HG03342 (cell line): ENCODE measurements around the gene PRADC1.

Experiments
- ATAC-seq: cut with Tn5 transposase; IDR thresholded peaks from one replicate; pipeline ENCODE4 v1.9.1; 2021; ENCODE audit warnings: mild to moderate bottlenecking, moderate library complexity; ENCODE audit not compliant: unreplicated experiment

PRADC1 gene

GRCh38 chr2:73259276-73259675 lies 26.2 kb upstream of the PRADC1 start:
- ATAC-seq, result no peak

GRCh38 chr2:73258913-73259215 lies 25.8 kb upstream of the PRADC1 start:
- no peak for ATAC-seq

GRCh38 chr2:73258186-73258912 lies 25.3 kb upstream of the PRADC1 start:
- no peak for ATAC-seq

GRCh38 chr2:73257425-73258125 lies 24.5 kb upstream of the PRADC1 start:
- ATAC-seq, result no peak

GRCh38 chr2:73257021-73257420 lies 24.0 kb upstream of the PRADC1 start:
- ATAC-seq, result no peak

GRCh38 chr2:73256618-73256922 lies 23.5 kb upstream of the PRADC1 start:
- no peak for ATAC-seq

- ATAC-seq, result no peak
These were observed 23.0 kb upstream of the PRADC1 start for GRCh38 chr2:73255907-73256617.

- no peak for ATAC-seq
These were observed 22.1 kb upstream of the PRADC1 start for GRCh38 chr2:73255007-73255644.

- ATAC-seq, result no peak
These were observed 21.4 kb upstream of the PRADC1 start for GRCh38 chr2:73254343-73255006.

GRCh38 chr2:73253901-73254300 lies 20.9 kb upstream of the PRADC1 start:
- no peak for ATAC-seq

GRCh38 chr2:73253400-73253799 lies 20.4 kb upstream of the PRADC1 start:
- ATAC-seq, result no peak

- no peak for ATAC-seq
These were observed 19.4 kb upstream of the PRADC1 start for GRCh38 chr2:73252238-73253027.

GRCh38 chr2:73250872-73251846 lies 18.1 kb upstream of the PRADC1 start:
- no peak for ATAC-seq

- no peak for ATAC-seq
These were observed 16.6 kb upstream of the PRADC1 start for GRCh38 chr2:73249636-73250035.

GRCh38 chr2:73246850-73247249 lies 13.8 kb upstream of the PRADC1 start:
- ATAC-seq, result no peak

GRCh38 chr2:73244580-73244979 lies 11.5 kb upstream of the PRADC1 start:
- no peak for ATAC-seq

GRCh38 chr2:73243884-73244570 lies 11.0 kb upstream of the PRADC1 start:
- ATAC-seq, result no peak

- ATAC-seq, result no peak
These were observed 6.7 kb upstream of the PRADC1 start for GRCh38 chr2:73239776-73240175.

GRCh38 chr2:73238976-73239375 lies 5.9 kb upstream of the PRADC1 start:
- no peak for ATAC-seq
